ENCODE results near the gene ZNF284.

ZNF284 gene

DNA sequence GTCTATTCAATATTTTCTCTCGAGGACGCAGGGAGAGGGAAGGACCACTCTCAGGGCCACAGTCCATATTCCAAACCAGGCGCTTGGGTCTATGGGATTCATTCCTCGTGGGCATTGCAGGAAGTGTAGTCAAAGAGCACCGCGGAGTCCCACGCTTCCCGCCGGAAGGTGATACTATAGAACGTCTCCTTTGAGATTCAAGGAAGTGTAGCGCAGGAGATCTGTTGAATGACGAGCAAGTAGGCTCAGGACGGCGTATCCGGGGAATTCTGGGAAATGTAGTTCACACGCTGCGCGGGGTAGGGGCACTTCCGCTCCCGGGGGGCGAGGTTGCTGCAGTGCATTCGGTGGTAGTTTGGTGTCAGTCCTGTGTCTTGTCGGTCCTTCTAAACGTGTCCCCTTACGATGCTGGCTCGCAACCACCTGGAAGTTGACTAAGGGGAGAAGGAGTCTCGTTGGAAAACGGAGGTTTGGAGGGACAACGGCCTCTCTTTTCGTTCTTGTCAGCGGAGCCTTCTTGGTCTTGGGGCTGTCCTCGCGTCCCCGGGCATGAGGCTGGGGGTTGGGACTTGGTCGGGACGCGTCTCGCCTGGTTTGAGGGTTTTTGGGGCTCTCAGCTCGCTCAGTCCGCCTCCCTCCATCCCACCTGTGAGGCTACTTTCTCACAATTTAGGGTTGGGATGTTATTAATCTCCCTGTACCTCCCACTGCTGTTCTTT, at the start of gene ZNF284:
Gene ZNF284 (plus strand): TSS at position 336 of the 719 bp plus-strand sequence. CDS start 4,231 bp downstream, outside the sequence.
- peaks cover 27% of the 10 kb centered on the region for H3K4me1 Mint-ChIP-seq (ENCODE audit: low read depth)

DNA sequence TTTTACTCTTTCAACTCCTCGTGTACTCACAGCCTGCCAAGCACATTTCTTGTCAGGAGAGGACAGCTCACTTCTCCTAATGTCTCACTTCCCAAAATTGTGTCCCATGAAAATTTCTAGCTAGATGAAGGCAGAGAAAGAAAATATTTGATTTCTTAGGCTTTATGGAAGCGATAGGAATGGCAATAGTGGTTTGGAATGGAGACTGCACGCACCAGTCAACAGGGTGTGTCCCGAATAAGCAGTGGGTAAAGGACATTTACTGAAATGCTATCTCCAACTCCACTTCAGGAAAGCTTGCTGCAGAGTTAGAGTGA, 47.1 kb upstream of the ZNF284 start:
- H3K36me3 Mint-ChIP-seq = peaks cover 50% of the 10 kb centered on the region
- H3K27me3 Mint-ChIP-seq = peaks cover under 1% of the 10 kb centered on the region
- H3K4me1 Mint-ChIP-seq (ENCODE audit: low read depth) = peaks cover 19% of the 10 kb centered on the region
- peak overlapping the region; percentile 98 for H3K4me3 Mint-ChIP-seq
- peaks cover 33% of the 10 kb centered on the region for H3K9me3 Mint-ChIP-seq (ENCODE audit: low read depth)
- H3K27ac Mint-ChIP-seq = peak overlapping the region; percentile 80

More for the DNA sequence above, at the start of gene ZNF284:
- Mint-ChIP-seq H3K27ac (peak within 1 kb of the TSS; percentile 62), H3K4me3 (peak within 1 kb of the TSS; percentile 88), H3K36me3 (peaks cover 33% of the 10 kb centered on the region), H3K9me3 (ENCODE audit: low read depth) (peaks cover 29% of the 10 kb centered on the region), H3K27me3 (no peaks in the 10 kb centered on the region)

DNA sequence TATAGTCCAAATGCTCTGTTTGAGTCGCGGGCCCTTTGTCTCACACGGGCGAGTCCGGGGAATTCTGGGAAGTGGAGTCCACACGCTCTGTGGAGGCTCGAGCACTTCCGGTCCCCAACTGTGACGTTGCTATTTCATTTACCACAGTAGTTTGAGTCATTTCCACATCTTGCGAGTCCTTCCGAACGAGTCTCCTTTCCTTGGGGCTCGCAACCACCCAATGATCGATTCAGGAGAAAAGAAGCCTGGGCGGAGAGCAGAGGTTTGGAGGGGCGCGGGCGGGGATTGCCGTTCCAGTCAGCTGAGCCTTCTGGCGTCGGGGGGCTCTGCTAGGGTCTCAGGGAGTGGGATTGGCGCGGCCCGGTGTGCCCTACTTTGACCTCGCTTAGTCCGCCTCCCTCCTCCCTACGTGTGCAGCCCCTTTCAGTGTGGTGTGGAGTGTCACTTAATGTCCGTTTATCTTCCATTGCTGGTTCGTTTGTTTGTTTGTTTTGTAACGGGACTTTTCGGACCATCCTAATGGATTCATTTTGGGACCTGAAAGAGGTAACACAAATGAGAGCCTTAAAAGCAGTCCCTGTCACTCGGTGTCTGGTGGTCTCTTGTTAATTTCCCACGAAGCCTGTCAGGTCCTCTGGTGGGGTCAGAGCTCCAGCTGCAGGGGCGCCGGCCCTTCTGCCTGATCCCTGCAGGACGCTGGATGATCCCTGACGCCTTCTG, 46.6 kb upstream of the ZNF284 start, which contains the start of gene ZNF222:
Gene ZNF222 (plus strand): TSS at position 163 of the 720 bp plus-strand sequence. CDS start 58 bp downstream, at position 221.
- peak within 1 kb of the TSS; percentile 80 for H3K27ac Mint-ChIP-seq
- peak within 1 kb of the TSS; percentile 98 for H3K4me3 Mint-ChIP-seq
- peaks cover 19% of the 10 kb centered on the region for H3K4me1 Mint-ChIP-seq (ENCODE audit: low read depth)
- H3K9me3 Mint-ChIP-seq (ENCODE audit: low read depth) = peaks cover 32% of the 10 kb centered on the region
- H3K27me3 Mint-ChIP-seq = no peaks in the 10 kb centered on the region
- H3K36me3 Mint-ChIP-seq = peaks cover 51% of the 10 kb centered on the region

DNA sequence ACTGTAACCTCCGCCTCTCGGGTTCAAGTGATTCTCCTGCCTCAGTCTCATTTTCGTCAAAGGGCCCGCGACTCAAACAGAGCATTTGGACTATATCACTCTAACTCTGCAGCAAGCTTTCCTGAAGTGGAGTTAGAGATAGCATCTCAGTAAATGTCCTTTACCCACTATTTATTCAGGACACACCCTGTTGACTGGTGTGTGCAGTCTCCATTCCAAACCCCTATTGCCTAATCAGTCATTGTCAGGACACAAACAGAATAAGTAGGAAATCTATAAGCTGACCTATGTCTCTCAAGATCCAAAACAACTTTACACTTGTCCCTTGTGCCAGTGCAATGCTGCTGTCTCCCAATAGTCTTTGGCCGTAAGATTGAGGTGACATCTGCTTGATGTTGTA, 45.3 kb upstream of the ZNF284 start:
- Mint-ChIP-seq H3K27ac (no peak overlapping the region), H3K27me3 (no peaks in the 10 kb centered on the region), H3K36me3 (peaks cover 50% of the 10 kb centered on the region), H3K4me3 (peak overlapping the region; percentile 98), H3K9me3 (ENCODE audit: low read depth) (peaks cover 27% of the 10 kb centered on the region), H3K4me1 (ENCODE audit: low read depth) (peaks cover 19% of the 10 kb centered on the region)

DNA sequence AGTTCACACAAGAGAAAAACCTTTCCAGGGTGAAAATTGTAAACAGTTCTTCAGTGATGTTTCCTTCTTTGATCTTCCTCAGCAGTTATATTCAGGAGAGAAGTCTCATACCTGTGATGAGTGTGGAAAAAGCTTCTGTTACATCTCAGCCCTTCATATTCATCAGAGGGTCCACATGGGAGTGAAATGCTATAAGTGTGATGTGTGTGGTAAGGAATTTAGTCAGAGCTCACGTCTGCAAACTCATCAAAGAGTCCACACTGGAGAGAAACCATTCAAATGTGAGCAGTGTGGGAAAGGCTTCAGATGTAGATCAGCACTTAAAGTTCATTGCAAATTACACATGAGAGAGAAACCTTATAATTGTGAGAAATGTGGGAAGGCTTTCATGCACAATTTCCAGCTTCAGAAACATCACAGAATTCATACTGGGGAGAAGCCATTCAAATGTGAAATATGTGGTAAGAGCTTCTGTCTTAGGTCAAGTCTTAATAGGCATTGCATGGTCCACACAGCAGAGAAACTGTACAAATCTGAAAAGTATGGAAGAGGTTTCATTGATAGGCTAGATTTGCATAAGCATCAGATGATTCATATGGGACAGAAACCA, 39.9 kb upstream of the ZNF284 start:
- Mint-ChIP-seq H3K27me3 (no peaks in the 10 kb centered on the region), H3K27ac (no peak overlapping the region), H3K4me1 (ENCODE audit: low read depth) (peaks cover 2% of the 10 kb centered on the region), H3K36me3 (peaks cover 62% of the 10 kb centered on the region), H3K4me3 (no peak overlapping the region), H3K9me3 (ENCODE audit: low read depth) (peaks cover 37% of the 10 kb centered on the region)

DNA sequence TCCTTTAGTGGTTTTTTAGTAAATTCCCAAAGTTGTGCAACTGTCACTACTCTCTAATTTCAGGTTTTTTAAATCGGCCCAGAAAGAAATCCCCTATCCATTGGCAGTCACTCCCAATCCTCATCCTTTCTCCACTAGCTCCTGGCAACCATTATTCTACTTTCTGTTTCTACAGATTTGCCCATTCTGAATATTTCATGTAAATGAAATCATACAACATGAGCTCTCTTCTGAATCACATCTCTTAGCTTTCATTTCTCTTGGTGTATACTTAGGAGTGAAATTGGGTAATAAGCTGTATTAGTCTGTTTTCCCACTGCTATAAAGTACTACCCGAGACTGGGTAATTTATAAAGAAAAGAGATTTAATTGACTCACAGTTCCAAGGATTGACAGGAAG, 29.8 kb upstream of the ZNF284 start:
- peaks cover 20% of the 10 kb centered on the region for H3K27me3 Mint-ChIP-seq
- H3K9me3 Mint-ChIP-seq (ENCODE audit: low read depth) = peaks cover 45% of the 10 kb centered on the region
- peaks cover 34% of the 10 kb centered on the region for H3K36me3 Mint-ChIP-seq

DNA sequence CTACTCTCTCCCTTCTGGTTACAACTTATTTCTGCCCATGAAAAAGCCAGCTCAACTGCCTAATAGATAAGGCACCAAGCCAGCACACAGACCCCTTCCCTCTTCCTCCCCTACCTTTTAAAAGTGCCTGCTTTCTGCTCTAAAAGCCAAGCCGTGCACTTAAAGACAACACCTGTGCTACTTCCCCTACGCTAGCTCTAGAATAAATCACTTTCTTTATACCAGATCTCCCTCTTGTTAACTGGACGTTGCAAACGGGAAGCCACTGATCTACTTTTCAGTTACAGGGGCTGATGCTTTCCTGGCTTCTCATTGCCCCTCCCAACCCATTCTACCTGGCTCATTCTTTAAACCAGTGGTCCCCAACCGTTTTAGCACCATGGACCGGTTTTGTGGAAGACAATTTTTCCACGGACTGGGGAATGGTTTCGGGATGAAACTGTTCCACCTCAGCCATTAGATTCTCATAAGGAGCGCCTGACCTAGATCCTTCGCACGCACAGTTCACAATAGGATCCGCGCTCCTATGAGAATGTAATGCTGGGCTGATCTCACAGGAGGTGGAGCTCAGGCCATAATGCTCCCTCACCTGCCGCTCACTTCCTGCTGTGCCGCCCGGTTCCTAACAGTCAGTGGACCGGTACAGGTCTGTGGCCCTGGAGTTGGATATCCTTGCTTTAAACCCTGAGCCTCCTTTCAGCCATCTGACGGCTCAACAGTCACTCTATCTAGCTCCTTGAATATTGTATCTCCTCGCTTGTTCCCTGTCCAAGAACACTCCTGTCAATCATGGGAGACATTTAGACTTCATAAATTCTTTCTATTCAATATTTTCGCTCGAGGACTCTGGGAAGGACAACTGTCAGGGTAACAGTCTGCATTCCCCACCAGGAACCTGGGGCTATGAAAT, 21.0 kb upstream of the ZNF284 start:
- peaks cover 34% of the 10 kb centered on the region for H3K4me1 Mint-ChIP-seq (ENCODE audit: low read depth)
- H3K27me3 Mint-ChIP-seq = peaks cover 6% of the 10 kb centered on the region
- H3K4me3 Mint-ChIP-seq = peak overlapping the region; percentile 97
- H3K36me3 Mint-ChIP-seq = peaks cover 27% of the 10 kb centered on the region
- H3K27ac Mint-ChIP-seq = peak overlapping the region; percentile 82
- peaks cover 20% of the 10 kb centered on the region for H3K9me3 Mint-ChIP-seq (ENCODE audit: low read depth)

More for the DNA sequence above, 29.8 kb upstream of the ZNF284 start:
- H3K27ac Mint-ChIP-seq = no peak overlapping the region
- H3K4me3 Mint-ChIP-seq = no peak overlapping the region
- no peaks in the 10 kb centered on the region for H3K4me1 Mint-ChIP-seq (ENCODE audit: low read depth)

DNA sequence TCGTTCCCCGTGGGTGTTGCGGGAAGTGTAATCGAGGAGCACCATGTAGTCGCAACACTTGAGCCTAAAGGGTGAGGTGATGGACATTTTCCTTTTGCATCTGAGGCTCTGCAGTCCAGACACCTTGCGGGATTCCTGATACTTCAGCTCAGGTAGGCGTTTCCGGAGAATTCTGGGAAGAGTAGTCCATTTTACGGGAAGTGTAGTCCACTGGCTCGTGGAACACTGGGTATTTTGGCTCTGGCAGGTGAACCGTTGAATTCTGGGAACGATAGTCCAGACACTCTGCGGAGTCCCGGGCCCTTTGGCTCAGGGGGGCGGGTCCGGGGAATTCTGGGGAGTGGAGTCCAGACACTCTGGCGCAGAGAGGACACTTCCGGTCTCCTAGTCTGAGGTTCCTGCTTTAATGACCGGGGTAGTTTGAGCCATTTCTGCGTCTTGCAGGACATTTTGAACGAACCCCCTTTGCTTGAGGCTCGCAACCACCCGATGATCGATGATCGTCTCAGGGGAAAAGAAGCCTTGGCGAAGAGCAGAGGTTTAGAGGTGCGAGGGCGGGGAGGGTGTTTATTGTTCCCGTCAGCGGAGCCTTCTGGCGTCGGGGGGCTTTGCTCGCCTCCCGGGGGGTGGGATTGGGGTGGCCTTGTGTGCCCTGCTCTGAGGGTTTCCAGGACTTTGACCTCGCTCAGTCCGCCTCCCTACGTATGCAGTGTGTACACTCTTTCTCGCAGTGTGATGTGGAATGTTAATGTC, 20.1 kb upstream of the ZNF284 start, which contains the start of gene ZNF223:
Gene ZNF223 (plus strand): TSS at position 387 of the 753 bp plus-strand sequence. CDS start 3,141 bp downstream, outside the sequence.
- H3K9me3 Mint-ChIP-seq (ENCODE audit: low read depth) = peaks cover 20% of the 10 kb centered on the region
- peaks cover 30% of the 10 kb centered on the region for H3K36me3 Mint-ChIP-seq

DNA sequence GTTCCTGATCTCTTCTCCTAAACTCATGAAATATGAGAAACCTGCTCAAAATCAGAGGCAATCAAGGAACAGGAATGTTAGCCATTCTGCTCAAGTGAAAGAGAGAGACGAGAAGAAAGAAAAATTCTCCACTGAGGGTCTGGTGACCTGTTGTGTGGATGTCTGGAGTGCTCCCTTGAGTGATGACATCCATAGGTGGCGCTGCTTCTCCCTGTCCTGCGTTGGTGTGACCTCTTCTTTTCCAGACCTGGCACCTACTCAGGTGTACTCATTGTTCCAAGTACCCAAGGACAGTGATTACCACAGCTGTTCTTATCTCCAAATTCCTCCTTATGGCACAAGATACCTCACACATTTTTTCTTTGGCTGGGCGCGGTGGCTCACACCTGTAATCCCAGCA, 16.1 kb upstream of the ZNF284 start:
- Mint-ChIP-seq H3K36me3 (peaks cover 54% of the 10 kb centered on the region), H3K4me1 (ENCODE audit: low read depth) (peaks cover 29% of the 10 kb centered on the region), H3K9me3 (ENCODE audit: low read depth) (peaks cover 20% of the 10 kb centered on the region)

More for the DNA sequence above, 20.1 kb upstream of the ZNF284 start, which contains the start of gene ZNF223:
- Mint-ChIP-seq H3K4me3 (peak within 1 kb of the TSS; percentile 97), H3K27me3 (peaks cover 6% of the 10 kb centered on the region), H3K27ac (peak within 1 kb of the TSS; percentile 82), H3K4me1 (ENCODE audit: low read depth) (peaks cover 34% of the 10 kb centered on the region)

DNA sequence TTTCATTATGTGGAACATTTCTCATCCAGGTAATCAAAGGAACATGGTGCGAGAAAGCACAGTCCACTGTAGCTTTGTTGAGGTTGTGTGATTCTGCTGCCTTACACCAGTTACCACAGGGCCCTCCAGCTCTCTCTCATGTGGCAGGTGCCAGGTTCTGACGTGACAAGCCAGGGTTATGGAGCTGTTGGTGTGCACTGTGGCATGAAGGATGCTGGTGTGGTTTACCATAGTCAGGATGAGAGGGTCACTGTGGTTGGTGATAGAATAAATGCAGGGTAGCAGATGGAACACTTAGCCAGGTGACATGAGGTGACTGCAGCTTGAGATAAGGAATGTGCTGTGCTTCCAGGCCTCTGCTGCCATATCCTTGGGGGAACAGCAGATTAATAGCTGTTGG, 12.7 kb upstream of the ZNF284 start:
- Mint-ChIP-seq H3K4me3 (no peak overlapping the region), H3K27me3 (no peaks in the 10 kb centered on the region), H3K36me3 (peaks cover 71% of the 10 kb centered on the region), H3K4me1 (ENCODE audit: low read depth) (no peaks in the 10 kb centered on the region), H3K9me3 (ENCODE audit: low read depth) (peaks cover 35% of the 10 kb centered on the region), H3K27ac (no peak overlapping the region)

More for the DNA sequence above, 16.1 kb upstream of the ZNF284 start:
- Mint-ChIP-seq H3K27ac (no peak overlapping the region), H3K27me3 (no peaks in the 10 kb centered on the region), H3K4me3 (no peak overlapping the region)

DNA sequence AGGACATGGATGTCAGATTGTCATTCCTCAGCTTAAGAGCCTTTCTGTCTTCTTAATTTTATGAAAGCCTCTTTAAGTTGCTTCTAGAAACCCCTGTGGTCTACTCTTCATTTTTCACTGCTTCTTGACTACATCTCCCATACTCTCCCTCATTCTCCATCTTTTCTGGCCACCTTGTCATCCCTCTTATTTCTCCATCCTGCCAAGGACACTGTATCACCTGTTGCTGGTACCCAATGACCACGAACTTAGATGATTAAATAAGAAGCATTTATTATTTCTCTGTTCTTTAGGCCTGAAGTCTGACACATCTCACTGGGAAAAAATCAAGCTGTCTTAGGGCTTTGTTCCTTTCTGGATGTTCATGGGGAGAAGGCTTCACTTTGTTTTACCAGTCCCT, 10.9 kb upstream of the ZNF284 start:
- H3K27me3 Mint-ChIP-seq = no peaks in the 10 kb centered on the region
- H3K36me3 Mint-ChIP-seq = peaks cover 67% of the 10 kb centered on the region
- peaks cover 35% of the 10 kb centered on the region for H3K9me3 Mint-ChIP-seq (ENCODE audit: low read depth)
- no peak overlapping the region for H3K27ac Mint-ChIP-seq
- H3K4me1 Mint-ChIP-seq (ENCODE audit: low read depth) = no peaks in the 10 kb centered on the region
- H3K4me3 Mint-ChIP-seq = no peak overlapping the region

DNA sequence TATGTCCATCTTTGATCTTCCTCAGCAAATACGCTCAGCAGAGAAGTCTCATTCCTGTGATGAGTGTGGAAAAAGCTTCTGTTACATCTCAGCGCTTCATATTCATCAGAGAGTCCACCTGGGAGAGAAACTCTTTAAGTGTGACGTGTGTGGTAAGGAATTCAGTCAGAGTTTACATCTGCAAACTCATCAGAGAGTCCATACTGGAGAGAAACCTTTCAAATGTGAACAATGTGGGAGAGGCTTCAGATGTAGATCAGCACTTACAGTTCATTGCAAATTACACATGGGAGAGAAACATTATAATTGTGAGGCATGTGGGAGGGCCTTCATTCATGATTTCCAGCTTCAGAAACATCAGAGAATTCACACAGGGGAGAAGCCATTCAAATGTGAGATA, 5.7 kb upstream of the ZNF284 start:
- peaks cover 5% of the 10 kb centered on the region for H3K4me1 Mint-ChIP-seq (ENCODE audit: low read depth)
- H3K27ac Mint-ChIP-seq = no peak overlapping the region
- peaks cover 63% of the 10 kb centered on the region for H3K36me3 Mint-ChIP-seq
- no peaks in the 10 kb centered on the region for H3K27me3 Mint-ChIP-seq
- no peak overlapping the region for H3K4me3 Mint-ChIP-seq
- peaks cover 56% of the 10 kb centered on the region for H3K9me3 Mint-ChIP-seq (ENCODE audit: low read depth)

DNA sequence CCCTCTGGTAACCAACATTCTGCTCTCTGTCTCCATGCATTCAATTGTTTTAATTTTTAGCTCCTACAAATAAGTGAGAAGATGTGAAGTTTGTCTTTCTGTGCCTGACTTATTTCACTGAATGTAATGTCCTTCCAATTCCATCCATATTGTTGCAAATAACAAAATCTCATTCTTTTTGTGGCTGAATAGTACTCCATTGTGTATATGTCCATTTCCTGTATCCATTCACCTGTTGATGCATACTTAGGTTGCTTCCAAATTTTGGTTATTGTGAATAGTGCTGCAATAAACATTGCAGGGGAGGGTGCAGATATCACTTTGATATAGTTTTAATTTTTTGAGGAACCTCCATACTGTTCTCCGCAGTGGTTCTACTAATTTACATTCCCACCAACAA, 2.5 kb upstream of the ZNF284 start:
- peaks cover 24% of the 10 kb centered on the region for H3K4me1 Mint-ChIP-seq (ENCODE audit: low read depth)
- H3K27me3 Mint-ChIP-seq = no peaks in the 10 kb centered on the region
- no peak overlapping the region for H3K4me3 Mint-ChIP-seq
- peaks cover 40% of the 10 kb centered on the region for H3K36me3 Mint-ChIP-seq
- H3K9me3 Mint-ChIP-seq (ENCODE audit: low read depth) = peaks cover 44% of the 10 kb centered on the region
- no peak overlapping the region for H3K27ac Mint-ChIP-seq

Measured in activated naive CD8-positive, alpha-beta T cell (primary cell).